ENCODE results near the gene SCRN1. TPM values are rescaled to one million over a fixed set of nuclear protein-coding genes. Genes with fewer than 3 reads are reported as not detected.
A peak's percentile ranks its signal among the peaks of the same experiment; 100 is the strongest.

SCRN1 gene
- total RNA-seq, 1 donor = 45.6 TPM

DNA sequence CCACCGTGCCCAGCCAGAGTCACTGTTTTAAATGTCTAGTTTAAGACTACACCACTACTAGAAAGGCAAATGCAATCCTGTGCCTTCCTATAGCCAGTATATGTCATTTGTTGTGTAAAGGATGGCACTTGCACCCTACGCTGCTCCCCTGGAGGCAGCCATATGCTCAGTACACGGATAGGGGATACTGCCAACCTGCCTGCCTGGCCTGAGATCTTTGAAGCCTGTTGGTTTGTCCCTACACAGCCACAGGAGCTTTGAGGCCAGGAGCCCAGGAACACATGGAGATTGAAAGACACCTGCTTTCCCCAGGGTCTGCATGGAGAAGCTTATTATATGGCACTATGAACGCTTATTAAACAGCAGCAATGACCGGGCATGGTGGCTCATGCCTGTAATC is 2.3 kb upstream of the SCRN1 start:
- Histone ChIP-seq H4K20me1 (ENCODE audit: insufficient read depth, low read length) (no peaks in the 10 kb centered on the region), H3K4me2 (ENCODE audit: insufficient read depth, low read length) (no peak overlapping the region), H3K4me3 (ENCODE audit: insufficient read depth, low read length) (no peak overlapping the region), H3K27ac (ENCODE audit: low read depth, low read length) (no peak overlapping the region), H3K9me3 (ENCODE audit: low read depth, low read length) (peaks cover 2% of the 10 kb centered on the region), H3K4me1 (ENCODE audit: insufficient read depth, low read length) (peaks cover 21% of the 10 kb centered on the region), H3K36me3 (ENCODE audit: insufficient read depth, low read length) (no peaks in the 10 kb centered on the region), H3K79me2 (ENCODE audit: insufficient read depth, low read length) (peaks cover 28% of the 10 kb centered on the region), H3K27me3 (ENCODE audit: insufficient read depth, low read length) (no peaks in the 10 kb centered on the region), H2AFZ (ENCODE audit: low read length) (no peak overlapping the region)
- DNase-seq (ENCODE audit: insufficient read length, low spot score, missing footprints) = no peak
- TF ChIP-seq CTCF (IDR thresholded peaks at IDR 0.05; ENCODE audit: extremely low read depth, low read depth, low read length) = no peak

DNA sequence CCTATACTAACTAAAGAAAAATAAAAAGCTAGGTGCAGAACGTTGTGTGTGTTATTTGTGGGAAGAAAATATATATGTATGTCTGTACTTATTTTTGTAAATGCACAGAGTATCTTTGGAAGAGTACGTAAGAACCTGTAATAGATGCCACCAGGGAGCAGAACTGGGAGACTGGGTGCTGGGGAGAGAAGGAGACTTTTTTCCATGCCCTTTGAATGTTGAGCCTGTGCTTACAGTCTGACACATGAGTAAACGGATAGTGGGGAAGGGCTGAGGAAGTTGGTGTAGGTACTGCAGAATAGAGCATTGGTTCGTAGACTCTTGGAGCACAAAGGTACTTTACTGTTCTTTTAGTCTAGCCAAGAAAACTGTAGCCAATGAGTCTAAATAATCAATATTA is 1.3 kb upstream of the SCRN1 start:
- Histone ChIP-seq H3K36me3 (ENCODE audit: insufficient read depth, low read length) (no peaks in the 10 kb centered on the region), H2AFZ (ENCODE audit: low read length) (no peak overlapping the region), H3K4me3 (ENCODE audit: insufficient read depth, low read length) (no peak overlapping the region), H3K4me1 (ENCODE audit: insufficient read depth, low read length) (peaks cover 22% of the 10 kb centered on the region), H3K9me3 (ENCODE audit: low read depth, low read length) (no peaks in the 10 kb centered on the region), H3K4me2 (ENCODE audit: insufficient read depth, low read length) (no peak overlapping the region), H3K27ac (ENCODE audit: low read depth, low read length) (no peak overlapping the region), H3K27me3 (ENCODE audit: insufficient read depth, low read length) (no peaks in the 10 kb centered on the region), H4K20me1 (ENCODE audit: insufficient read depth, low read length) (no peaks in the 10 kb centered on the region), H3K79me2 (ENCODE audit: insufficient read depth, low read length) (peaks cover 34% of the 10 kb centered on the region)
- no peak for TF ChIP-seq CTCF (IDR thresholded peaks at IDR 0.05; ENCODE audit: extremely low read depth, low read depth, low read length)
- no peak for DNase-seq (ENCODE audit: insufficient read length, low spot score, missing footprints)

DNA sequence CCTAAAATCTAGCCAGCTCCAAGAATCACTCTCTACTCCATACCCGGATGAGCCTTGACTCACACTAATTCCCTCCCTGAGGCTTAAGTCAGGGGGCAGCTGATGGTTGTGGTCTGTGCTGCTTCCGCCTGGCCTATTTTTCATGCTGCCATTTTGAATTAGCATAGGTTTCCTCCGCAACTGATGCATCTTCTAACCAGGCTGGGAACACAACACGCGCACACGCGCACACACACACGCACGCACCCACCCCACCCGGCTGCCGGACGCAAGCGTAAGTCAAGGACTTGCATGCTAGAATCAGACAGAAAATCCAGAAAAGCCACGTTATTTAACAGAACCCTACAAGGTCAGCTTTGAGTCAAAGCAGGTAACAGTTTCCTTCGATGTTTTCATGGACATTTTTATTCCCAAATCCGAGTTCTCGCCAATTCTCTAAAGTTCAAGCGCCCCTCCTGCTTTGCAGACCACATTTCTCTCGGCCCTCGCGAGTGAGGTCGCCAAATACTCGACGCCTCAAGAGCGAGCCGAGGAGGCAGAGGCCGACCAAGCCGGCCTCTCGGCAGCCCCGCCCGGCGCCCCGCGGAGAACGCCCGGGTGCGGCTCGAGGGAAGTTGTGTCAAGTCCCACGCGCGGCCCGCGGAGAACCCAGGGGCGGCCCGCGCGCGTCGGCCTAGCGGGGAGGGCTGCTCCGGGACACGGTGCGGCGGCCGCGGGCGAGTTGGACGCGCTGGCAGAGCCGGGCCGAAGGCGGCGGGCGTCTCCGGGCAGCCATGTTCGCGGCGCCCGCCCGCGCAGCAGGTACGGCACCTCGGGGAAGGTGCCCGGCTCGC is 961 bp downstream of the SCRN1 start:
- Histone ChIP-seq H3K27ac (ENCODE audit: low read depth, low read length) (peak overlapping the region; percentile 70), H3K9me3 (ENCODE audit: low read depth, low read length) (no peaks in the 10 kb centered on the region), H3K27me3 (ENCODE audit: insufficient read depth, low read length) (no peaks in the 10 kb centered on the region), H3K4me2 (ENCODE audit: insufficient read depth, low read length) (peak overlapping the region; percentile 82), H3K79me2 (ENCODE audit: insufficient read depth, low read length) (peaks cover 54% of the 10 kb centered on the region), H2AFZ (ENCODE audit: low read length) (peak overlapping the region; percentile 91), H3K4me3 (ENCODE audit: insufficient read depth, low read length) (peak overlapping the region; percentile 90), H4K20me1 (ENCODE audit: insufficient read depth, low read length) (peaks cover 5% of the 10 kb centered on the region), H3K4me1 (ENCODE audit: insufficient read depth, low read length) (peaks cover 22% of the 10 kb centered on the region), H3K36me3 (ENCODE audit: insufficient read depth, low read length) (no peaks in the 10 kb centered on the region)
- no peak for TF ChIP-seq CTCF (IDR thresholded peaks at IDR 0.05; ENCODE audit: extremely low read depth, low read depth, low read length)
- peak; percentile 91 for DNase-seq (ENCODE audit: insufficient read length, low spot score, missing footprints)

DNA sequence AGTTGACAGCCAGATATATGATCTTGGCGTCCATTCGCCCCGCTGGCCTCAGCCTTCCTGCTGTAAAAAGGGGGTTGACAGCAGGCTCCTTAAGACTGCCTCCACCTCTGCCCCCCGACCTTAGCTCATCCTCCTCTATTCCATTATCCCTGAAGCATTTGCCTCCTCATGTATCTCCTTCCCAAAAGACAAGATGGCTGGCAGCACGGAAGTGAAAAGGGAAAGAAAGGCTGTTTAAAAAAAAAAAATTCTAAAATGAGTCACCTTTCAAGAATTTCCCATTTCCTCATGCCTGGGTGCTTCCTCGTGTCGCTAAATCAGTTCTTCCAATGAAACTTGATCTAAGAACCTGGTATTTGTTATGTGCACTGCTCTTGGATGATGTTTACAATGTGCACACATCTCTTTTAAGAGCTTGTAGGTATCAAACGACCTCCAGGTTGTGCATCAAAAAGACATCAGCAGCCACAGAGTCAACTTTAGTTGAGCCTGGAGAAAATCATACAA is 1.7 kb downstream of the SCRN1 start:
- Histone ChIP-seq H3K36me3 (ENCODE audit: insufficient read depth, low read length) (no peaks in the 10 kb centered on the region), H3K27ac (ENCODE audit: low read depth, low read length) (peak overlapping the region; percentile 70), H3K4me1 (ENCODE audit: insufficient read depth, low read length) (peaks cover 22% of the 10 kb centered on the region), H2AFZ (ENCODE audit: low read length) (peak overlapping the region; percentile 88), H4K20me1 (ENCODE audit: insufficient read depth, low read length) (peaks cover 6% of the 10 kb centered on the region), H3K27me3 (ENCODE audit: insufficient read depth, low read length) (no peaks in the 10 kb centered on the region), H3K9me3 (ENCODE audit: low read depth, low read length) (no peaks in the 10 kb centered on the region), H3K4me2 (ENCODE audit: insufficient read depth, low read length) (peak overlapping the region; percentile 82), H3K4me3 (ENCODE audit: insufficient read depth, low read length) (peak overlapping the region; percentile 90), H3K79me2 (ENCODE audit: insufficient read depth, low read length) (peaks cover 60% of the 10 kb centered on the region)
- TF ChIP-seq CTCF (IDR thresholded peaks at IDR 0.05; ENCODE audit: extremely low read depth, low read depth, low read length) = no peak
- DNase-seq (ENCODE audit: insufficient read length, low spot score, missing footprints) = peak; percentile 94
